Measurements from ENCODE around the gene NUDT7.

DNA sequence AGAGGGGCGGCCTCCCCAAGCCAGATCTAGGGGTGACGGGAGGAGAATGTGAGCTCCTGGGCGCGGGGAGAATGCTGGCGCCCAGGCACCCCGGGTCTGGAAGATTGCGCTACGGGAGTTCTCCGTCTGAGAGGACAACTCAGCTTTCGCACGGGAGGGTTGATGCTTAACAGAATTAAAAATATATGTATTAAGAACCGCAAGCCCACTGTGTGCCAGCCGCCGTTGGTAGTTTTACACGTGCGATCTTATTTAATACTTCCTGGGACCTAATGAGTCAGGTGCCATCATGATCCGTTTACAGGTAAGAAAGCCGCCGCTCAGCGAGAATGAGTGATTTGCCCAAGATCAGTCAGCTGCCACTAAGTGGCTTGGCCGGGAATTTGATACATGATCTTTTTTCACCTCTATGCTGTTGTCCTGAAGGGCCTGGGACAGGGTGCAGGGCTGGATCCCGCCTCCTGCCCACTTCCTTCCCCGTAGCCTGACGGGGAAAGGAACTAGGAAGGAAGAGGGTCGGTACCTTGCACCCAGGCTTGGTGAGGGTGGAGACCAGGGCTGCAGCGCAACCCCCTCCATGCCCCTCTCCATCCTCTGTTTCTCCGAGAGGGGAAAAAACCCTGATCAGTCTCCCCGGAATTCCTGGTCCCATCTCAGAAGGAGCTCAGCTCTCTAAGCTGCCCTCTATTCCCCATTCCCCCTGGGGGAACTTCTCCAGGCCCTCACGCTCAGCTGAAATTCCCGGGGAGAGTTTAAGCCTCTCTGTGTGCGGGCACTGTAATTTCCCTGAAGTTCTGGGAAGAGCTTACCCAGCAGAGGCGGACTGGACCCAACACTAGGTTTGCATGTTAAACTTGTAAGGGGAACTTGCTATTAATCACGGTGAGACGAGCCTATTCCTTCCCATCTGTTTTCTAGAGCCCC, 67.0 kb downstream of the NUDT7 start:
- no peak for TF ChIP-seq POLR2AphosphoS5 (IDR thresholded peaks at IDR 0.05)
- TF ChIP-seq EP300 (IDR thresholded peaks at IDR 0.05): no peak
- TF ChIP-seq, protein P1, sequence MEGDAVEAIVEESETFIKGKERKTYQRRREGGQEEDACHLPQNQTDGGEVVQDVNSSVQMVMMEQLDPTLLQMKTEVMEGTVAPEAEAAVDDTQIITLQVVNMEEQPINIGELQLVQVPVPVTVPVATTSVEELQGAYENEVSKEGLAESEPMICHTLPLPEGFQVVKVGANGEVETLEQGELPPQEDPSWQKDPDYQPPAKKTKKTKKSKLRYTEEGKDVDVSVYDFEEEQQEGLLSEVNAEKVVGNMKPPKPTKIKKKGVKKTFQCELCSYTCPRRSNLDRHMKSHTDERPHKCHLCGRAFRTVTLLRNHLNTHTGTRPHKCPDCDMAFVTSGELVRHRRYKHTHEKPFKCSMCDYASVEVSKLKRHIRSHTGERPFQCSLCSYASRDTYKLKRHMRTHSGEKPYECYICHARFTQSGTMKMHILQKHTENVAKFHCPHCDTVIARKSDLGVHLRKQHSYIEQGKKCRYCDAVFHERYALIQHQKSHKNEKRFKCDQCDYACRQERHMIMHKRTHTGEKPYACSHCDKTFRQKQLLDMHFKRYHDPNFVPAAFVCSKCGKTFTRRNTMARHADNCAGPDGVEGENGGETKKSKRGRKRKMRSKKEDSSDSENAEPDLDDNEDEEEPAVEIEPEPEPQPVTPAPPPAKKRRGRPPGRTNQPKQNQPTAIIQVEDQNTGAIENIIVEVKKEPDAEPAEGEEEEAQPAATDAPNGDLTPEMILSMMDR (IDR thresholded peaks at IDR 0.05): no peak
- no peak for TF ChIP-seq POLR2A (IDR thresholded peaks at IDR 0.05)

Data from sigmoid colon (tissue), 4 donors.